ENCODE results near the gene AHRR.

Gene AHRR

GRCh38 chr5:431001-431710 lies 109.6 kb downstream of the AHRR start:
- DNase-seq: peak; percentile 64 to 70

DNA sequence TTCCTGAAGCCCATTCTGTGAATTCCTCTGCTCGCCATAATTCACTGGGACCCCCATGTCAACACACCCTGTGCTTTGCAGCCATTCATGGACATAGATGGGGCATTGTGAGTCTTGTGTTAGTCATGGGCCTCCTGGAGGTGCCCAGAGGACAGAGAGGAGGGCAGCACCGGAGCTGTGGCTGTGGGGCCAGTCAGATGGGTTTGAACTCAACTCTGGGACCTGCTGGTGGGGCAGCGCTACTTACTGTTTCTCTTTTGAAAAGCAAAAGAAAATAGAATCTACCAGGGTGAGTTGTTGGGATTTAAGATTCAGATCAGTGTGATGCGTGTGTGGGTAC lies 110.2 kb downstream of the AHRR start:
- DNase-seq: no peak

- no peak for DNase-seq
Observed at GRCh38 chr5:432201-432927, 110.8 kb downstream of the AHRR start.

GRCh38 chr5:432928-433791 lies 111.6 kb downstream of the AHRR start:
- DNase-seq: no peak

DNA sequence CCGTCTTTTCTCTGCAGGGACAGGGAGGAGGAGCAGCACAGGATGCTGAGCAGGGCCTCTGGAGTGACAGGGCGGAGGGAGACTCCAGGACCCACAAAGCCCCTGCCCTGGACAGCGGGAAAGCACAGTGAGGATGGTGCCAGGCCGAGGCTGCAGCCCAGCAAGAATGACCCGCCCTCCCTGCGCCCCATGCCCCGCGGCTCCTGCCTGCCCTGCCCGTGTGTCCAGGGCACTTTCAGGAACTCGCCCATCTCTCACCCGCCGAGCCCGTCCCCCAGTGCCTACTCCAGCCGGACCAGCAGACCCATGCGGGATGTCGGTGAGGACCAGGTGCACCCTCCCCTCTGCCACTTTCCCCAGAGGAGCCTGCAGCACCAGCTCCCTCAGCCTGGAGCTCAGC lies 112.3 kb downstream of the AHRR start:
- no peak for DNase-seq

GRCh38 chr5:434443-435146 lies 113.1 kb downstream of the AHRR start:
- no peak for DNase-seq

DNA sequence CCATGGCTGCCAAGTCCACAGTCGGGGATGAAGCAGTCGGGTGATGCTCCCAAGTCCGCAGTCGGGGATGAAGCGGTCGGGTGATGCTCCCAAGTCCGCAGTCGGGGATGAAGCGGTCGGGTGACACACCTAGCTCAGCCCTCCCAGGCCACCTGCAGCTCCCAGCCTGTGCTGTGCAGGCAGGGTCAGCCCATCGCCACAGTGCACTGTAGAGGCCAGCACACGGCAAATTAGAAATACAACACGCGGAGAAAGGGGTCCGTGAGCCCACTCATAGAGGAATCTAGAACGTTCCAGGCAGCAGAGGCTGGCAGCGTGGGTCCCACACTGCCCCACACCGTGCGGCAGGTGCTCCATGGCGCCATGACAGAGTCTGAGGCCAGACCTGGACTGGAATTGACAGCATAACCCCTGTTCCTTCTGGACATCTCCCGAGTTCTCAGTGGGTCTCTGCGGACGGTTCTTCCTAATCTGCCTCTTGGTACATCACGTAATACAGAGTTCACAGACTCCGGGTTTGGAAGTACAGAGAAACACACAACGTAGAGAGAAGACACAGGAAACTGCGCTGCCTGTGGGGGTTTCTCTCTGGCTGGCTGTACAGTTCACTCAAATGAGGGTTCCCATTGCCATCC lies 113.8 kb downstream of the AHRR start:
- no peak for DNase-seq

DNA sequence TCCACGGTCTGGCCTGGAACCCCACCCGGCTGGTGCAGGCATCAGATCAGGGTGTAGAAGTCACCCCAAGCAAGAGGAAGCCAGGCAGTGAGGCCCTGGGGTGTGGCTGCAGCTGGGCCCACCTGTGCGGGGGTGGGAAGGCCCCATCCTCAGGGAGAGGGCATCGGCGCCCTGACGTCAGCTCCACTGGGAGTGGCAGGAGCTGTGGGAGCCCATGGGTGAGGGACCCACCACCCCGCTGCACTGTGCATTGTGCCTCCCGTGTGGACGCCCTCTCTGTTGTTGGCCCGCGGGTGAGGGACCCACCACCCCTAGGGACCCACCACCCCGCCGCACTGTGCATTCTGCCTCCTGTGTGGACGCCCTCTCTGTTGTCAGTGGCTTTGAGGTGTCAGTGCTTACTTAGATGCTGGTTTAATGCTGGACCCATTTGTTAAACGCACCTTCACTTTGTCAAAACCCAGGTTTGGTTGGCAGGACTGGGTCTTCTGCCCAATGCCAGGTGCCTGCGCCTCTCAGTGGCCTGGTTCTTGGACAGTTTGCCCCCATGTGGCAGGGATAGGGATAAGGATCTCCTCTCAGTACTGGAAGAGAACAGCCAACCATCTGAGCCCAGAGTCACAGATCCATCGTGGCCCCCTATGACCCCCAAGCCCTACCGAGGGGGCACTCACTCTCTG lies 114.6 kb downstream of the AHRR start:
- DNase-seq: peak in 1 of 2 experiments; percentile 64

- no peak for DNase-seq
Observed at GRCh38 chr5:436641-436975, 115.1 kb downstream of the AHRR start.

DNA sequence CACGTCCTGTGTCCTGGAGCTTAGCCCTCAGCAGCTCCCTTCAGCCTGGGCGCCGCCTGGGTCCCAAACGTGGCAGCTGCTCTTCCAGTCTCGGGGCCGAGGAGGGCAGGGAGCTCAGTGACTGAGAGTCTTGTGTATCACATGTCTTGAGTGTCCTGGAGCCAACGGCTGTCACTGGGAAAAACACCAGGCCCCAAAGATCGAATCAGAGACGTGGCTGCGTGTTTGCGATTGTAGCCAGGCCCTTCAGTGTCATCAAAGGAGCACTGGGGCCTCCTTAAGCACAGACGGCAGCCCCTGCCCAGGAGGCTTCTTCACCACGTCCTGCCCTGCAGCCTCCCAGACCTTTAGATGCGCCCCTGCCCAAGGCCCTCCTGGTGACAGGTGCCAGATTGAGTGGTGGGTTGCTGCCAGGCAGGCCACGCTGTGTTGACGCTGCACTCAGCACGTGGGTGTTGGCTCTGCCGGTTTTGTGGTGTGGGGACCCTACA lies 115.8 kb downstream of the AHRR start:
- no peak for DNase-seq

DNA sequence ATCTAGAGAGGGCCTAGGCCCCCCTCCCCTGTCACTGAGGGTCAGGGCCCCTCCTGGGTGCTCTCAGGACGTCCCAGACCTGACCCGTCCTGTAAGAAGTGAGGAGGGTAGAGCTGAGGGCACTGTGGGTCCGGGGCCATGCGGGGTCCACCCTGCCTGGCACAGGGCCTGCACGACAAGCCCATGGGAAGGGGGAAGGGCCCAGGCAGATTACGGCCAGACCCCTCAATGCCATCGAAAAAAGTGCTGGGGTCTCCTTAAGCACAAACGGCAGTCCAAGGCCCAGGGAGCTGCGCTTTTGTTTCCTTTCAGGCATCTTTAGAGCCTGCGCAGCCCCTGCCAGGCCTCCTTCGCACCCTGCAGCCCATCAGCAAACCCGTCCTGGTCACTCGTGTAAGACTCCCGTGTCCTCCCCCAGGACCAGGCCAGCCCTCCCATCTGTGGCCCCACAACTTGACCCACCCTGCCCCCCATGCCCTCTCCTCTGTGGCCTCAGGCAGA lies 117.0 kb downstream of the AHRR start:
- no peak for DNase-seq

DNA sequence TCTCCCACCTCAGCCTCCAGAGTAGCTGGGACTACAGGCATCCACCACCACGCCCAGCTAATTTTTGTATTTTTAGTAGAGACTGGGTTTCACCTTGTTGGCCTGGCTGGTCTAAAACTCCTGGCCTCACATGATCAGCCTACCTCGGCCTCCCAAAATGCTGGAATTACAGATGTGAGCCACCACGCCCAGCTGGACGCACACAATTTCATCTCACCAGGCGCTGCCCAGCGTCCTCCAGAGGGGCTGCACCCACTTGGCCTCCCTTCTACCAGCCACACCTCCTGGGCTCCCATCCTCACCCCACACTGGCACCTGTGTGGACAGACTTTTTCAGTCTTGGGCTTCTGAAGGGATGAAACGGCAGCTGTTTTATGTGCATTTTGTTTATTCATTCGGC lies 117.7 kb downstream of the AHRR start:
- no peak for DNase-seq

GRCh38 chr5:439636-440035 lies 118.1 kb downstream of the AHRR start:
- DNase-seq: no peak

DNA sequence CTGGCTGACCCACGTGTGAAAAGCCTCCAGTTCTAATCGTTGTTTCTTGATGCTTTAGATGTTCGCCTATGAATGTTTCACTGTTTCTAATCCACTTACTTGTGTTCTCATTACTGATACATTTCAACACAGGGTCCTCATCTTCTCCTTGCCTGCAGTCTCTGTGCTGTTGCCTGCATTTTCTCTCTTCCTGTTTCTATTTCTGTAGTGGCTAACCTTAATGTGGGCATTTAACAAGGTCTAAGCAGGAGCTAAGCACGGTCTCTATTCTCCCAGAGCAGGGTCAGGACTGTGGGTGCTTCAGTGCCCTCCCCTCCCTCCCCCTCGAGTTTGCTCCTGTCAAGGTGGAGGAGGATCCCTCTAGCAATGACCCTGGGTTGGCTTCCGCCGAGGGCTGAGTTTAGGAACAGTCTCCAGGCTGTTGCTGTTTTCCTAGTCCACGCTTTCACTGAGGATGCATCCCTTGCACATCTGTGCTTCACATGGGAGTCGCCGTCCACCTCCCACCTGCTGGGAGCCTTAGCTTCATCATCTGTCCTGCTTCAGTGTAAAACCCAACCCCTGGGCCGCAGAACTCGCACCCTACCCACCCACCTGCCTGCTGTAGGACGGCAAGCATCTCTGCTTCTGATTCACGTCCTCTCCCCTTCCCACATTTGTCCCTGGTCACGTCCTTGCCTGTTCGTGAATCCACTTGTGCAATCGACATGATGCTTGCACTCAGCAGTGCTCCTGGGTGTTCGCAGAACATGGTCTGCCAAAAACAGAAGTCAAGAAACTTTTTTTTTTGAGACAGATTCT lies 119.1 kb downstream of the AHRR start:
- DNase-seq: no peak

DNA sequence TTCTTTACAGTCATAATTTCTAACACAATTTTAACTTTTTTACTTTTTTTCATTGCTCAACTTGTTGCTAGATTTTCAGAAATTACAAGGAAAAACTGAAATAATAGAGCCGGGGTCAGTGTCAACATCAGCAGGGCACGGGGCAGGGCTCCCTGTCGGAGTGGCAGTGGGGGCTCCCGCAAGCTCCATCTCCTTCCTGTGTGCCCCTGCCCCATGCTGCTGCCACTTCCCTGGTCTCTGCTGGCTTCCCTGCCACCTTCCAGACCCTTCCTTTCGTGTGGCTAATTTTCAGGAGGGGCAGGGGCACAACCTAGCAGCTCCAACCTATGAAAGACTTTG lies 120.5 kb downstream of the AHRR start:
- DNase-seq: no peak

- peak; percentile 50 to 88 for DNase-seq
Observed at GRCh38 chr5:442335-443238, 121.1 kb downstream of the AHRR start, which contains the start of gene EXOC3. Gene EXOC3, plus strand, starts transcription at chr5:443176. Its CDS starts 3,030 bp downstream, at chr5:446206.

DNA sequence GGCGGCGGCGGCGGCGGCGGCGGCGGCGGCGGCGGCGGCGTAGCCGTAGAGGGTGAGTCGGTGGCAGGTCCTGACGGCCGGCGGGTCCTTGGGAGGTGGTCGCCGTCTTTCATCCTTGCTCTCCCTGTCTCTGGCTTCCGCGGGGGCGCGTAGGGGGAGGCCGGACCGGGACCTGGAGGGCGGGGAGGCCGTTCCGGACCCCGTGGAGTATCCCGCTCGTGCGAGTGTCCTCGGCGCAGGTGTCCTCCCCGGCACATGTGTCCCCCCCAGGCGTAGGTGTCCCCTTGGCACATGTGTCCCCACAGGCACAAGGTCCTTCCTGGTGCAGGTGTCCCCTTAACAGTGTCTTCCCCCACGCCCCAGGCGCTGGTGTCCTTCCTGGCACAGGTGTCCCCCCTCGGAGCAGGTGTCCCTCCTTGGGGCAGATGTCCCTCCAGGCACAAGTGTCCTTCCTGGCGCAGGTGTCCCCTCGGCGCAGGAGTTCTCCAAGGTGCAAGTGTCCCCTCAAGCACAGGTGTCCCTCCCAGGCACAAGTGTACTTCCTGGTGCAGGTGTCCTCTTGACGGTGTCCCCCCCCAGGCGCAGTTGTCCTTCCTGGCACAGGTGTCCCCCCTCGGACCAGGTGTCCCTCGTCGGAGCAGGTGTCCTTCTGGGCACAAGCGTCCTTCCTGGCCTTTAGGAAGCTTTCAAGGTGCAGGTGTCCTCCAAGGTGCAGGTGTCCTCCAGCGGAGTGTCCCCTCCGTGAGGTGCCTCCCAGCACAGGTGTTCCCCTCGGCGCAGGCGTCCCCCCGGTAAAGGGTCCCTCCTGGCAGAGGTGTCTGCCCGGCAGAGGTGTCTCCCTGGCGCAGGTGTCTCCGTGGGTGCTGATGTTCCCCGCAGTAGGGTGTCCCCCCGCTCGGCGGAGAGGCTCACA lies 122.0 kb downstream of the AHRR start:
- DNase-seq: no peak

DNA sequence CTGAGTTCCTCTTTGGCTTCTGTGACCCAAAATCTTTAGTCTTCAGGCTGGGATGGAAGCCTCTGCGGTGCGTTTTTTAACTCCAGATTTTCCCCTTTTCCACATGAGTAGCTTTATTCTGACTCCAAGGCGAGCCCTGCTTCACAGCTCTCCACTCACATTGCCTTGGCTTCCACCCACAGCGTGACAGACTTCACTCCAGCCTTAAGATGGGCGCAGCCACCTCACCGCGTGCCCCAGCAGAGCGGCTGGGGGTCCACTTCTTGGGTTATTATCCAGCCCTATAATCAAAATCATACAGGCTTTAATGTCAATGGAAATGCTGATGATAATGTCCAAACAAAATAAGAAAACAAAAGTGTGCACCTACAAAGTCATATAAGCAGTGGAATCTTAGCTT lies 122.7 kb downstream of the AHRR start:
- no peak for DNase-seq

GRCh38 chr5:445591-445990 lies 124.1 kb downstream of the AHRR start:
- no peak for DNase-seq

All from NCI-H1930 (cell line).